Measurements from ENCODE around the gene CERS1.
"Not testable (repeated sequence)": the region's sequence is repeated elsewhere in the genome, so short reads cannot be mapped to it uniquely, and the experiment has no call there.

Gene CERS1

GRCh38 chr19:18903156-18904037 lies 7.4 kb upstream of the CERS1 start (continued):
- TF ChIP-seq ZFP30 (CRISPR knock-in tag; IDR thresholded peaks at IDR 0.05) = no peak
- no peak for TF ChIP-seq RARB (CRISPR knock-in tag; IDR thresholded peaks at IDR 0.05)
- no peak for TF ChIP-seq PPARA (CRISPR knock-in tag; IDR thresholded peaks at IDR 0.05; ENCODE audit: borderline replicate concordance)
- TF ChIP-seq ISL1 (CRISPR knock-in tag; IDR thresholded peaks at IDR 0.05) = no peak
- TF ChIP-seq ZNF70 (CRISPR knock-in tag; IDR thresholded peaks at IDR 0.05) = no peak
- TF ChIP-seq GLIS3 (CRISPR knock-in tag; IDR thresholded peaks at IDR 0.05) = no peak
- TF ChIP-seq POU6F1 (CRISPR knock-in tag; IDR thresholded peaks at IDR 0.05; ENCODE audit: borderline replicate concordance, low read depth) = no peak

GRCh38 chr19:18902519-18902918 lies 6.6 kb upstream of the CERS1 start:
- ATAC-seq = not testable (repeated sequence)

- ATAC-seq = no peak
- TF ChIP-seq BACH2 (CRISPR knock-in tag; IDR thresholded peaks at IDR 0.05; ENCODE audit: borderline replicate concordance) (no peak), ZFP3 (CRISPR knock-in tag; IDR thresholded peaks at IDR 0.05) (no peak), ZNF70 (CRISPR knock-in tag; IDR thresholded peaks at IDR 0.05) (no peak), CSDC2 (CRISPR knock-in tag; IDR thresholded peaks at IDR 0.05) (no peak), POU6F1 (CRISPR knock-in tag; IDR thresholded peaks at IDR 0.05; ENCODE audit: borderline replicate concordance, low read depth) (no peak)
Observed at GRCh38 chr19:18901491-18901890, 5.5 kb upstream of the CERS1 start.

GRCh38 chr19:18900700-18901481 lies 4.9 kb upstream of the CERS1 start:
- TF ChIP-seq ISL1 (CRISPR knock-in tag; IDR thresholded peaks at IDR 0.05) (no peak), ZNF565 (CRISPR knock-in tag; conservative IDR thresholded peaks at IDR 0.05; ENCODE audit: low read depth) (no peak), CSRNP3 (CRISPR knock-in tag; IDR thresholded peaks at IDR 0.05) (no peak), POU6F1 (CRISPR knock-in tag; IDR thresholded peaks at IDR 0.05; ENCODE audit: borderline replicate concordance, low read depth) (no peak)
- no peak for ATAC-seq

- no peak for ATAC-seq
- TF ChIP-seq ZFP30 (CRISPR knock-in tag; IDR thresholded peaks at IDR 0.05) (no peak), TSHZ2 (CRISPR knock-in tag; IDR thresholded peaks at IDR 0.05) (no peak), TCF4 (CRISPR knock-in tag; IDR thresholded peaks at IDR 0.05; ENCODE audit: borderline replicate concordance) (no peak), BACH2 (CRISPR knock-in tag; IDR thresholded peaks at IDR 0.05; ENCODE audit: borderline replicate concordance) (no peak), ZNF565 (CRISPR knock-in tag; conservative IDR thresholded peaks at IDR 0.05; ENCODE audit: low read depth) (no peak), POU6F1 (CRISPR knock-in tag; IDR thresholded peaks at IDR 0.05; ENCODE audit: borderline replicate concordance, low read depth) (no peak), PATZ1 (CRISPR knock-in tag; IDR thresholded peaks at IDR 0.05; ENCODE audit: borderline replicate concordance) (no peak)
Observed at GRCh38 chr19:18899624-18900560, 3.9 kb upstream of the CERS1 start.
